Karpas-422 (cell line): Measurements from ENCODE around the gene ZNF471. TPM values are rescaled to one million over a fixed set of nuclear protein-coding genes. Genes with fewer than 3 reads are reported as not detected.

Experiments used
- DNase-seq: peaks from one replicate; pipeline ENCODE4 v3.0.0-alpha.2; 2015
- H2AFZ ChIP-seq: fragments of 200-600 bp; sonication (generic); 2 replicates; pipeline ENCODE4 v1.6.1; 2014; ENCODE audit warnings: antibody characterized with exemption, low read length, mixed read lengths
- H3K27ac ChIP-seq: fragments of 200-600 bp; sonication (generic); 2 replicates; pipeline ENCODE4 v1.5.1; 2014; ENCODE audit warnings: mild to moderate bottlenecking, low read length, moderate library complexity
- H3K27me3 ChIP-seq: fragments of 200-600 bp; sonication (generic); 2 replicates; pipeline ENCODE4 v1.6.1; 2014; ENCODE audit warnings: low read length, mixed read lengths
- H3K36me3 ChIP-seq: fragments of 200-600 bp; sonication (generic); 2 replicates; pipeline ENCODE4 v1.6.1; 2014; ENCODE audit warnings: low read length, mixed read lengths; ENCODE audit not compliant: insufficient read depth
- H3K4me1 ChIP-seq: fragments of 200-600 bp; sonication (generic); 2 replicates; pipeline ENCODE4 v1.6.1; 2014; ENCODE audit warnings: mild to moderate bottlenecking, low read length, mixed read lengths
- H3K4me2 ChIP-seq: fragments of 200-600 bp; sonication (generic); 2 replicates; pipeline ENCODE4 v1.6.1; 2014; ENCODE audit warnings: low read length, low read depth, mild to moderate bottlenecking; ENCODE audit not compliant: poor library complexity, severe bottlenecking
- H3K4me3 ChIP-seq: fragments of 200-600 bp; sonication (generic); 2 replicates; pipeline ENCODE4 v1.5.1; 2014; ENCODE audit warnings: mild to moderate bottlenecking, antibody characterized with exemption, low read length, mixed read lengths
- H3K79me2 ChIP-seq: fragments of 200-600 bp; sonication (generic); 2 replicates; pipeline ENCODE4 v1.6.1; 2014; ENCODE audit warnings: mild to moderate bottlenecking, low read length, mixed read lengths
- H3K9ac ChIP-seq: fragments of 200-600 bp; sonication (generic); 2 replicates; pipeline ENCODE4 v1.6.0; 2014; ENCODE audit warnings: low read length
- H3K9me2 ChIP-seq: fragments of 200-600 bp; sonication (generic), shearing (Covaris generic); replicated peaks from 2 replicates; pipeline ENCODE4 v1.6.0; 2014; ENCODE audit warnings: mild to moderate bottlenecking, low read length, moderate library complexity; ENCODE audit not compliant: insufficient read depth
- H3K9me3 ChIP-seq: fragments of 300-700, 200-600 bp; sonication (generic); 2 replicates; pipeline ENCODE4 v1.6.1; 2014; ENCODE audit warnings: low read length, mixed read lengths
- H4K20me1 ChIP-seq: fragments of 200-600 bp; sonication (generic); 2 replicates; pipeline ENCODE4 v1.6.1; 2014; ENCODE audit warnings: mild to moderate bottlenecking, antibody characterized with exemption, low read length, low read depth; ENCODE audit not compliant: insufficient read depth
- total RNA-seq: library from RNA; depleted of rRNA; stranded (reverse); fragments of >200 nt; shearing (Covaris generic); gene quantifications from 2 replicates; pipeline ENCODE4 v1.2.3, GENCODE V29; 2014; ENCODE audit warnings: low replicate concordance; rRNA removed

The ZNF471 gene
- not detected in 2 replicates for total RNA-seq

DNA sequence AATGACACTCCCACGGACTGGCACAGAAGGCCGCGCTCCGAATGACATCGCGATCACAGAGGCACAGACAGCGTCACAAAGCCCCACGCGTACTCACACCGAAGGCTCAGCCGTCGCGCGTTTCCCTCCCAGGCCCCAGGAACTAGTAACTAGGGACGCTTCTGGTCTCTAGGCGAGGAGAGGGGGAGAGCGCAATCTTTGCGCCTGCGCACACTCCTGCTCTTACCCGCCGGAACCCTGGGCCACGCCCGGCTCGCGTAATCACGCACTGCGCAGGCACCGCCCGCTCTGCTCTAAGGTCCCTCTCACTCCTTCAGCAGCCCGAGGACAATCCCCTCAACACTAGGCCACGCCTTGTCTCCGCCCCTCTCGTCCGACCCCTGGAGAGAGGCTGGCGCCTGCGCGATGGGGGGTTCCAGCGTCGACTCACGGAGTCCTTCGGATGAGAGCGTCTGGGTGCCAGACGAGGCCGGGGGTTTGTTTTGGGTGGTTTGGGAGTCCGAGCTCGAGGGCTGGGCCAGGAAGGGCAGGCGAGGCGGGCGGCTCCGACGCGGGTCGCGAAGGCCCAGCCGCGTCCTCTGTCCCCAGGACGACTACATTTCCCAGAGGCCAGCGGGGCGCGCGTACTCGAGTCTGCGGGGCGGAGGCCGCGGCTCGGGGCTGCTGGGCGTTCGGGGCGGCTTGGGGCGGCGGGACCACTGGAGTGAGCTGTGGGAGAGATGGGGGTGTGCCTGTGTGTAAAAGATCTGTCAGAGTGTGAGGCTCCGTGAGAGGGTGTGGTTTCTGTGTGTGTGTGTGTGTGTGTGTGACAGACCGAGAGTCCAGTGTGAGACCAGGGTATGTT lies at the start of gene ZNF471:
ZNF471 (plus strand) TSS at position 410 of the 844 bp plus-strand sequence. CDS start 3,717 bp downstream, outside the sequence.
- no peak within 1 kb of the TSS for H3K4me3 ChIP-seq
- DNase-seq = no peak
- no peak within 1 kb of the TSS for H3K9ac ChIP-seq
- H4K20me1 ChIP-seq = no peaks in the 10 kb centered on the region
- no peak within 1 kb of the TSS for H3K27ac ChIP-seq
- no peaks in the 10 kb centered on the region for H3K9me2 ChIP-seq
- no peaks in the 10 kb centered on the region for H3K27me3 ChIP-seq
- H3K4me1 ChIP-seq = no peaks in the 10 kb centered on the region
- no peaks in the 10 kb centered on the region for H3K36me3 ChIP-seq
- H3K4me2 ChIP-seq = no peak within 1 kb of the TSS
- H2AFZ ChIP-seq = no peak within 1 kb of the TSS
- H3K9me3 ChIP-seq = peaks cover 19% of the 10 kb centered on the region
- no peaks in the 10 kb centered on the region for H3K79me2 ChIP-seq

DNA sequence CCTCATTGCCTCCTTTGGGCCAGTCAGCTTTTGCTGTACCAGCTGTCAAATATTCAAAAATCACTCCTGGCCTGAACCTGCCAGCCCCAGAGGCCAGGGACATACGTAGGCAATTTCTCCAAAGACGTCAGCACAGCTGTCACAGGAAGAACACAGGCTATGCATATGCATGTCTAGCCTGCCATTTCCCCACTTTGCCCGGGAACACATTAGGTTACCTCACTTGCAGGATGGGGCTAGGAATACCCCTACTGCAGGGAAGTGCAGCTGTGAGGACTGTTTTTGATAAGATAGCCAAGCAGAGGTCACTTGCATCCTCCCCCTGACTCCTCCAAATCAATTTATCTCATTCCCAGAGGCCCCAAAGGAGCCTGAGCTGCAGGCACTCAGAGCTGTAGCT lies 33.3 kb upstream of the ZNF471 start:
- Histone ChIP-seq H3K4me3 (no peak overlapping the region), H3K9me2 (no peaks in the 10 kb centered on the region), H3K27ac (no peak overlapping the region), H4K20me1 (no peaks in the 10 kb centered on the region), H3K4me1 (no peaks in the 10 kb centered on the region), H3K4me2 (no peak overlapping the region), H3K36me3 (no peaks in the 10 kb centered on the region), H3K79me2 (no peaks in the 10 kb centered on the region), H3K9me3 (peaks cover 11% of the 10 kb centered on the region; the same call in 1 of the 2 replicates), H3K27me3 (peaks cover 2% of the 10 kb centered on the region; the same call in 1 of the 2 replicates), H3K9ac (no peak overlapping the region), H2AFZ (no peak overlapping the region)
- DNase-seq = no peak

DNA sequence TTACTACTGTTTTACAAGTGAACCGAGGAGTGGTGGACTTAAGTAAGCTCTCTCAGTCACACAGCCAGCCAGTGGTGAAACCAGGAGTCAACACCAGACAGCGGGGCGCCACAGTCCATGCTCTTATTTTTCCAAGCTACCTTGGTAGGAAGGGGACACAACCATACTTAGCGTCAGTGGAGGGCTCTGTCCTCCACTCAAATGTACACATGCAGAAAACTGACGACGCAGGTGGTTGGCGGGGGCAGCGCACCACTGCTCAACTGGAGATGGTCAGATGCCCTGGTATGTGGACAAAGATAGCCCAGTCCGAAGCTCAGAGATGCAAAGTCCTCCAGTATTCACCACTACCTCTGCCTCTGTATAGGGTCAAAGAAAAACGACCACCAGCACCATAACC lies 31.6 kb upstream of the ZNF471 start:
- Histone ChIP-seq H3K27ac (no peak overlapping the region), H3K4me1 (no peaks in the 10 kb centered on the region), H2AFZ (no peak overlapping the region), H3K9me3 (peaks cover 15% of the 10 kb centered on the region; the same call in 1 of the 2 replicates), H4K20me1 (no peaks in the 10 kb centered on the region), H3K79me2 (no peaks in the 10 kb centered on the region), H3K9me2 (no peaks in the 10 kb centered on the region), H3K27me3 (peaks cover 2% of the 10 kb centered on the region; the same call in 1 of the 2 replicates), H3K4me3 (no peak overlapping the region), H3K9ac (no peak overlapping the region), H3K4me2 (no peak overlapping the region), H3K36me3 (no peaks in the 10 kb centered on the region)
- DNase-seq = no peak

DNA sequence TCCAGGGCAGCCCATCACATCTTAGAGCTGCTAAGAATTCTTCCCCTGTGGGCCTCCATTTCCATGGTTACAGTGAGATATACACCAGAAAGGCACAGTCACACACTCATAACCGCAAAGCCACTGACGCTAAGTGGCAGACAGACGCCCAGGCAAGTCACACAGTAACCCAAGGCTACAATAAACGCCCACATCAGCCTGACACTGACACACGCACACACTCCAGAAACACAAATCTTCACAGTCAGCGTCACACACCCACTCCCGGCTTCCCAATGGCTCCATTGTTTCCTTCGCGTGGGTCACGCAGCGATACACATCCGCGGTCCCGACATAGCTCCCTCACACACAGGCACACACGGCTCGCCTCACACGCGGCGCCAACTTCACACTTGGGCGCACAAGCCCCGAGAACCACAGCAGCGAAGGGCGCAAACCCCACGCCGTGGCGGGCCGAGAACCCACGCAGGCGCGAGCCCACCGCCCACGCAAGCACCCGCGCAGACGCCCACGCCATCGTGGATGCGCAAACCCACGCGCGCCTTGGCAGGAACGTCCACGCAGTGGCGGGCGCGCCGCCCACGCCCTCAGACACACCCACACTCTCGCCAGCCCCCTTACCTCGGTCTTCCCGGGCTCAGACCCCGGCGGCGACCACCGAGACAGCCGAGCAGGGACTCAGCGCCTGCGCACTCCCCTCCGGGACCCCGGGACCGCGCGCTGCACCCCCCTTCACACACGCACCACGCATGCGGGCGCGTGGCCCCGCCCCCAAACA lies 30.8 kb upstream of the ZNF471 start, which contains the start of gene ZNF667:
ZNF667 (minus strand) TSS at position 695 of the 778 bp plus-strand sequence. CDS start 14,975 bp downstream, outside the sequence.
- no peak for DNase-seq
- Histone ChIP-seq H3K9me3 (peaks cover 15% of the 10 kb centered on the region; the same call in 1 of the 2 replicates), H4K20me1 (no peaks in the 10 kb centered on the region), H3K27me3 (peaks cover 2% of the 10 kb centered on the region; the same call in 1 of the 2 replicates), H3K36me3 (no peaks in the 10 kb centered on the region), H3K4me3 (no peak within 1 kb of the TSS), H3K4me2 (no peak within 1 kb of the TSS), H3K9me2 (no peaks in the 10 kb centered on the region), H3K27ac (no peak within 1 kb of the TSS), H3K9ac (no peak within 1 kb of the TSS), H2AFZ (no peak within 1 kb of the TSS), H3K79me2 (no peaks in the 10 kb centered on the region), H3K4me1 (no peaks in the 10 kb centered on the region)

DNA sequence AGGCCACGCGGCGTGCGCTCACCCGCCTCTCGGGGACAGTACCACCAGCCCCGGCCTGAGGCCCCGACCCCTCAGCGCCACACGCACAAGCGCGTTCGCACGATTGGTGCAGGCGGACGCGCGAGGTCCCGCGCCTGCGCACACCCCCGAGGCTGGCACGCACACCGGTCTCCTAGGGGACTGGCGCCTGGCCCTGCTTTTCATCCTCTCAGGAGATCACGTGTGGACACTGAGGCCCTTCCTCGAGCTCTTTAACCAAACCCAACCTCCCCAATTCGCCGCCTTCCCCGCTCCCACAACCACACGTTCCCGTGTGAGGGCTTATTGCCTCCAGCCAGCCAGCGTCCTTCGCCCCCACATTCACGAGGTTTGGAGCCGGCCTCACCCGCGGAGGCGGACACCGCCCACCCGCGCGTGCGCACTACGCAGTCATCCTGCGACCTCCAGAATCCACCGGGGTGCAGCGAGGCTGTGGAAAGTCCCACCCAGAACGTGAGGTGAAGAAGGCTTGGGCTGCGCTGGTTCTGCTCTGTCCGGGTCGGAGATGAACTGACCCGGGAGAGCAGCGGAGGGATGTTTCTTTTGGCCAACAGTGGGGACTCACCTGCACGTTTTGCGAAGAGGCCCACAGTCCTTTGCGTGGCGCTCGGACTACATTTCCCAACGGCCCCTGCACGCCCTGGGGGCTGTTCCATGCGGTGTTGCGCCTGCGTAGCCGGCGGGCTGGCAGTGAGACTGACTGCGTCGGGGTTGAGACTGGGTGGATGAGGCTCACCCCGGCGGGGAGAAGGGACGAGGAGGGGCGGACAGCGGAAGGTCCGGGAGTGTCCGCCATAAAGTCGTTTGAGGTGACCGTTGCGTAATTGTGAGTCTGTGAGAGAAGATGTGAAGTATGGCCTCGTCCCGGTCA lies 30.0 kb upstream of the ZNF471 start:
- Histone ChIP-seq H2AFZ (no peak overlapping the region), H4K20me1 (no peaks in the 10 kb centered on the region), H3K4me1 (no peaks in the 10 kb centered on the region), H3K9me3 (peaks cover 15% of the 10 kb centered on the region; the same call in 1 of the 2 replicates), H3K36me3 (no peaks in the 10 kb centered on the region), H3K27ac (no peak overlapping the region), H3K9ac (no peak overlapping the region), H3K4me2 (no peak overlapping the region), H3K4me3 (no peak overlapping the region), H3K79me2 (no peaks in the 10 kb centered on the region), H3K9me2 (no peaks in the 10 kb centered on the region), H3K27me3 (no peaks in the 10 kb centered on the region)
- no peak for DNase-seq

DNA sequence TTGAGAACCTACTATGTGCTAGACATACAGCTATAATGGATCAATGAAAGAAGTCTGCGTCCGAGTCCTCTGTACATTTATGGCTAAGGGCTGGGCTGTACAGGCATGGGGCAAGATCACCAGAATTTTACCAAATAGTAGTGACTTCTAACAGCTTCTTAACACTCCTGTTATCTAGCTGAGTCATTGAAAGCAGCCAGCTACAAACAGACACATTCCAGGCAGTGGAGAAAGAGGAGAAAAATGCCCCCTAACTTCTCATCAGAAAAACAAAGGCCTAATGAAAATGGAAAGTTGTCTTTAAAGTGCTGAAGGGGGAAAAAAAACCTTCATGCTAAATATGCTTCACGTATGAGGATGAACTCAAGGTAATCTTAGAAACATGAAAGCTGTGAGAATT lies 16.3 kb upstream of the ZNF471 start:
- no peaks in the 10 kb centered on the region for H3K9me2 ChIP-seq
- H3K9me3 ChIP-seq = no peaks in the 10 kb centered on the region
- no peak overlapping the region for H3K4me3 ChIP-seq
- H2AFZ ChIP-seq = no peak overlapping the region
- H3K27ac ChIP-seq = no peak overlapping the region
- H3K9ac ChIP-seq = no peak overlapping the region
- H3K36me3 ChIP-seq = no peaks in the 10 kb centered on the region
- H3K27me3 ChIP-seq = peaks cover 7% of the 10 kb centered on the region
- H3K4me2 ChIP-seq = no peak overlapping the region
- H4K20me1 ChIP-seq = no peaks in the 10 kb centered on the region
- DNase-seq = no peak
- no peaks in the 10 kb centered on the region for H3K79me2 ChIP-seq
- H3K4me1 ChIP-seq = no peaks in the 10 kb centered on the region

DNA sequence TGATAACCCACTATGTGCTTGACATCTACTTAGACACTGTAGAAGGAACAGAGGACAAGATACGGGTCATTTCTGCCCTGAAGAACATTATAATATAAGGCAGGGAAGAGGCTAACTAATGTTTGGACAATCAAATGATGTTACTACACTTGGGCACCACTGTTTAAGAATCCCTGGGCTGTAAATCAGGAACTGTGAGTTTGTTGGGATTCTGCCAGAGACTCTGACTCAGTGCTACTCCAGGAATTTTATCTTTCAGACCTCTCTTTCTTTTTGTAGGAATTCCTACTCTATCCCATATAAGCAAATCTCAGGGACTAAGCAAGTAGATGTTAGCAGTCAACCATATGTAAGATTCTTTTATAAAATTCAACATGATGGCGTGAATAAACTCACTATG lies 3.1 kb upstream of the ZNF471 start:
- H3K9me3 ChIP-seq = peaks cover 19% of the 10 kb centered on the region
- no peak for DNase-seq
- no peaks in the 10 kb centered on the region for H3K9me2 ChIP-seq
- H3K36me3 ChIP-seq = no peaks in the 10 kb centered on the region
- no peak overlapping the region for H3K4me3 ChIP-seq
- no peaks in the 10 kb centered on the region for H4K20me1 ChIP-seq
- no peak overlapping the region for H3K4me2 ChIP-seq
- H3K4me1 ChIP-seq = no peaks in the 10 kb centered on the region
- H3K9ac ChIP-seq = no peak overlapping the region
- no peak overlapping the region for H2AFZ ChIP-seq
- no peaks in the 10 kb centered on the region for H3K79me2 ChIP-seq
- H3K27ac ChIP-seq = no peak overlapping the region
- H3K27me3 ChIP-seq = no peaks in the 10 kb centered on the region
